Neural cell (in vitro differentiated cells): Measurements from ENCODE around the gene STMP1. TPM values are rescaled to one million over a fixed set of nuclear protein-coding genes. Genes with fewer than 3 reads are reported as not detected.

Experiments used
- H2AFZ ChIP-seq: fragments of 200-600, 300-800 bp; sonication (generic), shearing (Covaris generic); 2 replicates; pipeline ENCODE4 v1.6.0; 2014; ENCODE audit warnings: low read depth, mild to moderate bottlenecking, antibody characterized with exemption, low read length, moderate library complexity
- H3F3A ChIP-seq: fragments of 200-600 bp; shearing (Covaris generic); 2 replicates; pipeline ENCODE4 v1.6.1; 2016; ENCODE audit warnings: mild to moderate bottlenecking, moderate library complexity, mixed read lengths, antibody characterized with exemption, low read length; ENCODE audit not compliant: insufficient read depth, poor library complexity, severe bottlenecking
- H3K27ac ChIP-seq: fragments of 200-600, 300-800 bp; sonication (generic), shearing (Covaris generic); 2 replicates; pipeline ENCODE4 v1.5.1; 2014; ENCODE audit warnings: mild to moderate bottlenecking, low read length, moderate library complexity
- H3K27me3 ChIP-seq: fragments of 300-800, 200-600 bp; sonication (generic), shearing (Covaris generic); 2 replicates; pipeline ENCODE4 v1.6.0; 2014; ENCODE audit warnings: mild to moderate bottlenecking, low read depth, low read length, moderate library complexity; ENCODE audit not compliant: insufficient read depth
- H3K36me3 ChIP-seq: fragments of 300-800, 200-600 bp; sonication (generic), shearing (Covaris generic); 2 replicates; pipeline ENCODE4 v1.5.1; 2014; ENCODE audit warnings: mild to moderate bottlenecking, antibody characterized with exemption, low read length, moderate library complexity; ENCODE audit not compliant: insufficient read depth
- H3K4me2 ChIP-seq: fragments of 300-800, 200-600 bp; sonication (generic), shearing (Covaris generic); 2 replicates; pipeline ENCODE4 v1.6.0; 2014; ENCODE audit warnings: mild to moderate bottlenecking, low read length
- H3K4me3 ChIP-seq: fragments of 300-800, 200-600 bp; sonication (generic), shearing (Covaris generic); 2 replicates; pipeline ENCODE4 v1.5.1; 2014; ENCODE audit warnings: mild to moderate bottlenecking, low read length, moderate library complexity
- H3K79me2 ChIP-seq: fragments of 200-600 bp; shearing (Covaris generic); replicated peaks from 2 replicates; pipeline ENCODE4 v1.6.0; 2014; ENCODE audit warnings: mild to moderate bottlenecking, low read length, moderate library complexity; ENCODE audit not compliant: insufficient read depth
- H3K9ac ChIP-seq: fragments of 300-800, 200-600 bp; sonication (generic), shearing (Covaris generic); 2 replicates; pipeline ENCODE4 v1.6.1; 2016; ENCODE audit warnings: mild to moderate bottlenecking, low read length, mixed read lengths
- H3K9me2 ChIP-seq: fragments of 200-600 bp; shearing (Covaris generic); 2 replicates; pipeline ENCODE4 v1.6.1; 2016; ENCODE audit warnings: mild to moderate bottlenecking, low read length, mixed read lengths; ENCODE audit not compliant: insufficient read depth
- H3K9me3 ChIP-seq: fragments of 200-600, 300-800 bp; sonication (generic), shearing (Covaris generic); 2 replicates; pipeline ENCODE4 v1.6.1; 2016; ENCODE audit warnings: mild to moderate bottlenecking, mixed run types, low read length, moderate library complexity, mixed read lengths
- H4K20me1 ChIP-seq: fragments of 200-600 bp; shearing (Covaris generic); 2 replicates; pipeline ENCODE4 v1.6.1; 2016; ENCODE audit warnings: mild to moderate bottlenecking, mixed run types; ENCODE audit not compliant: insufficient read depth
- CTCF ChIP-seq: fragments of 450-650 bp; IDR thresholded peaks from 2 replicates; pipeline ENCODE4 v1.5.1; 2014; ENCODE audit warnings: antibody characterized with exemption, mild to moderate bottlenecking, moderate library complexity; ENCODE audit not compliant: poor library complexity, severe bottlenecking
- EP300 ChIP-seq: fragments of 450-650 bp; conservative IDR thresholded peaks from 2 replicates; pipeline ENCODE4 v1.6.1; 2014; ENCODE audit warnings: antibody characterized with exemption, mild to moderate bottlenecking, moderate library complexity; ENCODE audit not compliant: poor library complexity, severe bottlenecking
- EZH2 ChIP-seq: fragments of 200-600, 300-800 bp; shearing (Covaris generic), sonication (generic); IDR thresholded peaks from 2 replicates; pipeline ENCODE4 v1.6.1; 2014; ENCODE audit warnings: antibody characterized with exemption, low read length, borderline replicate concordance, mild to moderate bottlenecking; ENCODE audit not compliant: insufficient read depth, poor library complexity, severe bottlenecking
- MXI1 ChIP-seq: fragments of 450-650 bp; conservative IDR thresholded peaks from 2 replicates; pipeline ENCODE4 v1.6.1; 2014; ENCODE audit warnings: antibody characterized with exemption, mild to moderate bottlenecking; ENCODE audit not compliant: poor library complexity, severe bottlenecking
- POLR2AphosphoS5 ChIP-seq: IDR thresholded peaks from 2 replicates; pipeline ENCODE4 v1.6.1; 2012
- RAD21 ChIP-seq: fragments of 450-650 bp; conservative IDR thresholded peaks from 2 replicates; pipeline ENCODE4 v1.6.1; 2014; ENCODE audit warnings: antibody characterized with exemption, mild to moderate bottlenecking, moderate library complexity
- SMC3 ChIP-seq: fragments of 450-650 bp; conservative IDR thresholded peaks from 2 replicates; pipeline ENCODE4 v1.6.1; 2014; ENCODE audit warnings: antibody characterized with exemption, mild to moderate bottlenecking, moderate library complexity; ENCODE audit not compliant: poor library complexity
- TAF1 ChIP-seq: IDR thresholded peaks from 2 replicates; pipeline ENCODE4 v1.6.1; 2012; ENCODE audit warnings: low read depth
- polyA minus RNA-seq: library from RNA; depleted of rRNA, polyadenylated mRNA; stranded (reverse); fragments of >200 nt; gene quantifications from 2 replicates; pipeline ENCODE4 v1.2.3, GENCODE V29; 2014
- polyA plus RNA-seq: library from polyadenylated mRNA; depleted of rRNA; stranded (reverse); fragments of >200 nt; gene quantifications from 2 replicates; pipeline ENCODE4 v1.2.3, GENCODE V29; 2014
- TF ChIP-seq, protein P1 (sequence below): IDR thresholded peaks from 2 replicates; pipeline ENCODE4 v1.6.1; 2012; ENCODE audit warnings: borderline replicate concordance

The STMP1 gene
- polyA plus RNA-seq (65.5 and 81.6 TPM in 2 replicates), polyA minus RNA-seq (38.5 and 54.1 TPM in 2 replicates)

GRCh38 chr7:135662373-135663114, at the start of gene STMP1:
TSS of gene STMP1 (plus strand) at chr7:135662514.
- no peaks in the 10 kb centered on the region for H3K9me3 ChIP-seq
- H3K27ac ChIP-seq = peak within 1 kb of the TSS; percentile 75
- no peaks in the 10 kb centered on the region for H4K20me1 ChIP-seq
- H3K36me3 ChIP-seq = no peaks in the 10 kb centered on the region
- H3F3A ChIP-seq = no peaks in the 10 kb centered on the region
- H2AFZ ChIP-seq = peak within 1 kb of the TSS; percentile 99
- peak within 1 kb of the TSS; percentile 99 for H3K4me3 ChIP-seq
- peak within 1 kb of the TSS; percentile 80 for H3K4me2 ChIP-seq
- no peaks in the 10 kb centered on the region for H3K27me3 ChIP-seq
- no peaks in the 10 kb centered on the region for H3K9me2 ChIP-seq
- H3K79me2 ChIP-seq = peaks cover 47% of the 10 kb centered on the region
- H3K9ac ChIP-seq = peak within 1 kb of the TSS; percentile 88
- TF ChIP-seq RAD21 (peak; percentile 75), TAF1 (peak; percentile 75), CTCF (no peak), EZH2 (no peak), EP300 (peak; percentile 42), POLR2AphosphoS5 (peak; percentile 91), MXI1 (peak; percentile 91), SMC3 (peak; percentile 29)
- TF ChIP-seq, protein P1, sequence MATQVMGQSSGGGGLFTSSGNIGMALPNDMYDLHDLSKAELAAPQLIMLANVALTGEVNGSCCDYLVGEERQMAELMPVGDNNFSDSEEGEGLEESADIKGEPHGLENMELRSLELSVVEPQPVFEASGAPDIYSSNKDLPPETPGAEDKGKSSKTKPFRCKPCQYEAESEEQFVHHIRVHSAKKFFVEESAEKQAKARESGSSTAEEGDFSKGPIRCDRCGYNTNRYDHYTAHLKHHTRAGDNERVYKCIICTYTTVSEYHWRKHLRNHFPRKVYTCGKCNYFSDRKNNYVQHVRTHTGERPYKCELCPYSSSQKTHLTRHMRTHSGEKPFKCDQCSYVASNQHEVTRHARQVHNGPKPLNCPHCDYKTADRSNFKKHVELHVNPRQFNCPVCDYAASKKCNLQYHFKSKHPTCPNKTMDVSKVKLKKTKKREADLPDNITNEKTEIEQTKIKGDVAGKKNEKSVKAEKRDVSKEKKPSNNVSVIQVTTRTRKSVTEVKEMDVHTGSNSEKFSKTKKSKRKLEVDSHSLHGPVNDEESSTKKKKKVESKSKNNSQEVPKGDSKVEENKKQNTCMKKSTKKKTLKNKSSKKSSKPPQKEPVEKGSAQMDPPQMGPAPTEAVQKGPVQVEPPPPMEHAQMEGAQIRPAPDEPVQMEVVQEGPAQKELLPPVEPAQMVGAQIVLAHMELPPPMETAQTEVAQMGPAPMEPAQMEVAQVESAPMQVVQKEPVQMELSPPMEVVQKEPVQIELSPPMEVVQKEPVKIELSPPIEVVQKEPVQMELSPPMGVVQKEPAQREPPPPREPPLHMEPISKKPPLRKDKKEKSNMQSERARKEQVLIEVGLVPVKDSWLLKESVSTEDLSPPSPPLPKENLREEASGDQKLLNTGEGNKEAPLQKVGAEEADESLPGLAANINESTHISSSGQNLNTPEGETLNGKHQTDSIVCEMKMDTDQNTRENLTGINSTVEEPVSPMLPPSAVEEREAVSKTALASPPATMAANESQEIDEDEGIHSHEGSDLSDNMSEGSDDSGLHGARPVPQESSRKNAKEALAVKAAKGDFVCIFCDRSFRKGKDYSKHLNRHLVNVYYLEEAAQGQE = peak; percentile 11

- H3K36me3 ChIP-seq = no peaks in the 10 kb centered on the region
- TF ChIP-seq CTCF = no peak
- no peak for TF ChIP-seq POLR2AphosphoS5
- no peak for TF ChIP-seq RAD21
- TF ChIP-seq MXI1 = no peak
- TF ChIP-seq EP300 = no peak
- no peak for TF ChIP-seq SMC3
- TF ChIP-seq TAF1 = no peak
- TF ChIP-seq, protein P1 = no peak
- no peak for TF ChIP-seq EZH2
- H3K4me3 ChIP-seq = no peak overlapping the region
- H3K9ac ChIP-seq = no peak overlapping the region
- H3K27me3 ChIP-seq = no peaks in the 10 kb centered on the region
- H3F3A ChIP-seq = no peaks in the 10 kb centered on the region
- no peaks in the 10 kb centered on the region for H3K9me3 ChIP-seq
- no peak overlapping the region for H3K27ac ChIP-seq
- H3K4me2 ChIP-seq = no peak overlapping the region
- no peaks in the 10 kb centered on the region for H4K20me1 ChIP-seq
- H2AFZ ChIP-seq = no peak overlapping the region
- no peaks in the 10 kb centered on the region for H3K79me2 ChIP-seq
- H3K9me2 ChIP-seq = no peaks in the 10 kb centered on the region
These were observed 46.2 kb upstream of the STMP1 start for GRCh38 chr7:135616136-135616535.
